Ovary (tissue), 9 donors: Measurements from ENCODE around the gene P2RY6. TPM values are rescaled to one million over a fixed set of nuclear protein-coding genes. Genes with fewer than 3 reads are reported as not detected.

Experiments
- DNase-seq, 5 donors: peaks; one replicate each; pipeline ENCODE4 v3.0.0-alpha.2; 2019 to 2020
- H3K27ac ChIP-seq, 2 donors: fragments of 200-600 bp; one replicate each; pipeline versions ENCODE4 v1.5.1 to v1.8.0; 2019 to 2022
- H3K27me3 ChIP-seq: fragments of 200-600 bp; one replicate; pipeline ENCODE4 v1.8.0; 2022
- H3K36me3 ChIP-seq: fragments of 200-600 bp; sonication (generic); one replicate; pipeline ENCODE4 v1.5.1; 2019
- H3K4me1 ChIP-seq: one replicate; pipeline ENCODE4 v1.8.1; 2013; ENCODE audit warnings: mild to moderate bottlenecking, moderate library complexity; ENCODE audit not compliant: insufficient read depth
- H3K4me3 ChIP-seq: fragments of 200-600 bp; sonication (generic); one replicate; pipeline ENCODE4 v1.5.1; 2017
- H3K9me3 ChIP-seq, 2 donors: fragments of 200-600 bp in 1 of 2; sonication (generic) in 1 of 2; one replicate each; pipeline versions ENCODE4 v1.5.1 to v1.8.1; 2013 to 2019; ENCODE audit warnings: mild to moderate bottlenecking in 1 of 2, moderate library complexity in 1 of 2
- CTCF ChIP-seq, 3 donors: fragments of 450-650 bp in 2 of 3; fragments of 200-600 bp in 1 of 3; IDR thresholded peaks; one replicate each; pipeline versions ENCODE4 v1.5.1 to v1.8.0; 2016 to 2022; ENCODE audit warnings: antibody characterized with exemption in 3 of 3, mild to moderate bottlenecking in 1 of 3
- EP300 ChIP-seq: sonication (generic); formaldehyde crosslinking; IDR thresholded peaks from one replicate; pipeline ENCODE4 v1.6.1; 2017; ENCODE audit warnings: antibody characterized with exemption
- POLR2A ChIP-seq: fragments of 450-650 bp; IDR thresholded peaks from one replicate; pipeline ENCODE4 v1.6.1; 2017; ENCODE audit warnings: antibody characterized with exemption, mild to moderate bottlenecking, moderate library complexity
- WGBS, 3 donors: extraction: QIAGEN DNeasy Blood & Tissue Kit in 1 of 3; methylation state at CpG; one replicate each; pipeline versions ENCODE4 v1.1.5 to v1.1.7; 2013 to 2017; 5-methylcytosine and 5-hydroxymethylcytosine counted together
- intact Hi-C, 4 donors: fragments of 100-400 bp; cut with DNase I; formaldehyde crosslinking; loops; one replicate each; pipeline versions ENCODE4 v1.11.0 to v1.15.1; 2022 to 2023
- polyA plus RNA-seq, 2 donors: library from polyadenylated mRNA; stranded (reverse); fragments of 200-250 nt in 1 of 2; fragments of 350-450 nt in 1 of 2; fragmentation: Illumina TruSeq in 1 of 2; extraction: RNeasy Lipid Tissue Mini Kit (QIAGEN cat#74804) in 1 of 2; gene quantifications; one replicate each; pipeline ENCODE4 v1.2.3, GENCODE V29; 2013 to 2014
- total RNA-seq, 7 donors: library from RNA; depleted of rRNA in 2 of 7; stranded (reverse); fragments of >200 nt in 2 of 7; fragmentation: NEBNext Ultra II Directional in 3 of 7; extraction: Animal tissue kit (Norgen Biotek cat#: 25700) in 3 of 7; gene quantifications; one replicate each; pipeline versions ENCODE4 v1.1.0 to v1.2.4, GENCODE V29; 2016 to 2023
- donor health status: DM: no; HTN: no; CAD: no; lungs with moderate emphysema.
- donor health status: DM: no; HTN: no; CAD: no.
- donor health status: Bipolar disorder and iron deficiency.
- donor health status: DM: yes; HTN: yes; CAD: no.
- donor health status: DM: no; HTN: no; CAD: no.
- donor health status: DM: yes; HTN: yes; CAD: no.

The P2RY6 gene
- total and polyA plus RNA-seq, 9 donors, result 0.23 to 1.4 (median 0.66) TPM; not detected in 1

GRCh38 chr11:73233211-73233610, 38.9 kb upstream of the P2RY6 start:
- peak in 2 of 5 donors; percentile 4 to 5 for DNase-seq
- intact Hi-C loops, result loop anchor here in 1 of 4 donors (10.0 kb wide), 1 partner anchor 398 kb away; no protein-coding TSS in a partner anchor

GRCh38 chr11:73233692-73234470, 38.3 kb upstream of the P2RY6 start:
- Histone ChIP-seq H3K4me1 (peaks cover 3% of the 10 kb centered on the region), H3K27me3 (no peaks in the 10 kb centered on the region), H3K36me3 (no peaks in the 10 kb centered on the region), H3K9me3 (no peaks in the 10 kb centered on the region), H3K4me3 (no peak overlapping the region), H3K27ac (no peak overlapping the region)
- DNase-seq, result peak in 2 of 5 donors; percentile 12 to 34
- 88 to 91% (median 88%) methylated on average over 23 of the region's 23 CpGs for WGBS, 3 donors
- TF ChIP-seq EP300 (no peak), CTCF (IDR thresholded peaks at IDR 0.05) (no peak), POLR2A (no peak)
- intact Hi-C loops, result loop anchor here in 1 of 4 donors (10.0 kb wide), 1 partner anchor 399 kb away; no protein-coding TSS in a partner anchor

More at GRCh38 chr11:73233211-73233610, 38.9 kb upstream of the P2RY6 start:
- no peak overlapping the region for H3K27ac ChIP-seq
- H3K9me3 ChIP-seq, result no peaks in the 10 kb centered on the region
- no peaks in the 10 kb centered on the region for H3K27me3 ChIP-seq
- H3K4me1 ChIP-seq, result peaks cover 3% of the 10 kb centered on the region
- H3K36me3 ChIP-seq, result no peaks in the 10 kb centered on the region
- TF ChIP-seq CTCF (IDR thresholded peaks at IDR 0.05), result no peak
- TF ChIP-seq POLR2A, result no peak
- no peak for TF ChIP-seq EP300
- H3K4me3 ChIP-seq, result no peak overlapping the region

- no peaks in the 10 kb centered on the region for H3K36me3 ChIP-seq
- H3K9me3 ChIP-seq, result no peaks in the 10 kb centered on the region
- TF ChIP-seq EP300 (no peak), CTCF (IDR thresholded peaks at IDR 0.05) (no peak), POLR2A (no peak)
- H3K4me1 ChIP-seq, result peaks cover 3% of the 10 kb centered on the region
- H3K27me3 ChIP-seq, result no peaks in the 10 kb centered on the region
- 95 to 97% (median 95%) methylated on average over 51 to 56 of the region's 56 CpGs for WGBS, 3 donors
- intact Hi-C loops, result loop anchor here in 2 of 4 donors (5.0 to 10.0 kb wide), 2 partner anchors 47 to 400 kb away; no protein-coding TSS in a partner anchor
- DNase-seq, result peak in 2 of 5 donors; percentile 16 to 32
- H3K27ac ChIP-seq, result no peak overlapping the region
- no peak overlapping the region for H3K4me3 ChIP-seq
Measured at GRCh38 chr11:73234471-73235181, 37.5 kb upstream of the P2RY6 start.

- no peaks in the 10 kb centered on the region for H3K9me3 ChIP-seq
- no peaks in the 10 kb centered on the region for H3K27me3 ChIP-seq
- no peaks in the 10 kb centered on the region for H3K36me3 ChIP-seq
- TF ChIP-seq POLR2A (no peak), CTCF (IDR thresholded peaks at IDR 0.05) (no peak), EP300 (no peak)
- 80 to 87% (median 84%) methylated on average over 8 of the region's 8 CpGs for WGBS, 3 donors
- H3K27ac ChIP-seq, result no peak overlapping the region
- intact Hi-C loops, result loop anchor here in 2 of 4 donors (5.0 to 10.0 kb wide), 2 partner anchors 48 to 401 kb away; no protein-coding TSS in a partner anchor
- peak in 1 of 5 donors; percentile 2 for DNase-seq
- peaks cover 3% of the 10 kb centered on the region for H3K4me1 ChIP-seq
- H3K4me3 ChIP-seq, result no peak overlapping the region
Measured at GRCh38 chr11:73235236-73235786, 36.8 kb upstream of the P2RY6 start.
